Smooth muscle cell (in vitro differentiated cells): ENCODE data around the gene ZFR2. TPM values are rescaled to one million over a fixed set of nuclear protein-coding genes. Genes with fewer than 3 reads are reported as not detected.

Experiments used
- DNase-seq: peaks from one replicate; lab custom pipeline; 2025; ENCODE audit not compliant: unreplicated experiment; lab: John Stamatoyannopoulos, UW
- H2AFZ ChIP-seq: fragments of 200-600 bp; sonication (generic); 2 replicates; pipeline ENCODE4 v1.6.0; 2016; ENCODE audit warnings: antibody characterized with exemption, low read depth, mild to moderate bottlenecking
- H3F3A ChIP-seq: fragments of 200-600 bp; sonication (generic); 2 replicates; pipeline ENCODE4 v1.6.0; 2017; ENCODE audit warnings: antibody characterized with exemption, low read depth
- H3K27ac ChIP-seq: fragments of 200-600 bp; sonication (generic); 2 replicates; pipeline ENCODE4 v1.5.1; 2016; ENCODE audit warnings: low read depth, mild to moderate bottlenecking
- H3K27me3 ChIP-seq: fragments of 200-600 bp; sonication (generic); 2 replicates; pipeline ENCODE4 v1.6.1; 2016; ENCODE audit warnings: low read depth, mild to moderate bottlenecking
- H3K36me3 ChIP-seq: fragments of 200-600 bp; sonication (generic); 2 replicates; pipeline ENCODE4 v1.5.1; 2016; ENCODE audit warnings: low read depth
- H3K4me1 ChIP-seq: fragments of 200-600 bp; sonication (generic); 2 replicates; pipeline ENCODE4 v1.5.1; 2016; ENCODE audit warnings: low read depth
- H3K4me2 ChIP-seq: fragments of 200-600 bp; sonication (generic); 2 replicates; pipeline ENCODE4 v1.6.0; 2016; ENCODE audit warnings: mild to moderate bottlenecking
- H3K4me3 ChIP-seq: fragments of 200-600 bp; sonication (generic); 2 replicates; pipeline ENCODE4 v1.5.1; 2016; ENCODE audit warnings: mild to moderate bottlenecking
- H3K79me2 ChIP-seq: fragments of 200-600 bp; sonication (generic); 2 replicates; pipeline ENCODE4 v1.6.0; 2016; ENCODE audit warnings: low read depth, mild to moderate bottlenecking
- H3K9ac ChIP-seq: fragments of 200-600 bp; sonication (generic); 2 replicates; pipeline ENCODE4 v1.6.0; 2016; ENCODE audit warnings: low read depth
- H3K9me3 ChIP-seq: fragments of 200-600 bp; sonication (generic); replicated peaks from 2 replicates; pipeline ENCODE4 v1.5.1; 2016; ENCODE audit warnings: low read depth
- H4K20me1 ChIP-seq: fragments of 200-600 bp; sonication (generic); 2 replicates; pipeline ENCODE4 v1.6.0; 2016; ENCODE audit warnings: low read depth
- WGBS: methylation state at CpG from one replicate; pipeline ENCODE4 v1.1.7; 2016; ENCODE audit warnings: low lambda C conversion rate; 5-methylcytosine and 5-hydroxymethylcytosine counted together
- polyA plus RNA-seq: library from polyadenylated mRNA; unstranded; fragments of >200 nt; fragmentation: Nextera tagmentation; extraction: Ambion mirVana; gene quantifications from 2 replicates; pipeline ENCODE4 v1.2.1, GENCODE V29; 2016
- total RNA-seq: library from RNA; depleted of rRNA; stranded (reverse); fragments of >200 nt; gene quantifications from 2 replicates; pipeline ENCODE4 v1.2.3, GENCODE V29; 2014
- TF ChIP-seq, protein P1 (sequence below): fragments of 200-600 bp; sonication (generic); IDR thresholded peaks from 2 replicates; pipeline ENCODE4 v1.5.1; 2017; ENCODE audit warnings: borderline replicate concordance, mild to moderate bottlenecking, antibody characterized with exemption; ENCODE audit not compliant: insufficient read depth, poor library complexity, severe bottlenecking

Gene ZFR2
- total and polyA plus RNA-seq, 2 experiments from 2014 or later: 0.54 to 1.8 TPM

DNA sequence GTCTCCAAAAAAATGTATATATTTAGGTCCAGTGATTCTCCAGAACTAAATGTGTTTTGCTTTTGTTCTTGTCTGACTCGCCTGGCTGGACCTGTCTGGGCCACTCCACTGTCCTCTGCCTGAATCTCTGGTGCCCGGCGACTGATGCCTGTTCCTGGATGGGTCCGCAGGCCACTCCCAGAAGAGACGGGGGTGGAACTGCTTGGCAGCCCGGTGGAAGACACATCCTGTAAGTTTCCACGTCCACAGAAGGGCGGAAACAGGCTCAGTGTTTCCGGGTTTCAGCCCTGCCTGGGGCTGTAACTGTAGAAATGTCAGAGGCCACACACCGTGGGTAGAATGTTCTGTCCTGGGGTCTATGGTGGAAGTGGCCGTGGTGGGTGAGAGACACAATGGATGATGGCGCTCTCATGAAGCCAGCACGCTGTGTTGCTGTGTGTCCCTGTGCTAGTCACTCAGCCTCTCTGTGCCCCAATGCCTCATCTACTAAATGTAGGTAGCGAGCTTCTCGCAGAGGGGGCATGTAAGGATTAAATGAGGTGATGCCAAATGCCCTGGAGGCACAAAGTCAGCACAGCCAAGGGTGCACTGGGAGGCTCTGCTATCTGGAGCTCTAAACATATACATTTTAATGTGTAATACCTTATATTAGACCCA is 33.6 kb upstream of the ZFR2 start:
- Histone ChIP-seq H3K79me2 (no peaks in the 10 kb centered on the region), H3K4me1 (no peaks in the 10 kb centered on the region), H3K4me2 (no peak overlapping the region), H3K27ac (no peak overlapping the region), H3K9me3 (no peaks in the 10 kb centered on the region), H3K4me3 (no peak overlapping the region), H3K36me3 (no peaks in the 10 kb centered on the region), H4K20me1 (no peaks in the 10 kb centered on the region), H2AFZ (no peak overlapping the region), H3K27me3 (no peaks in the 10 kb centered on the region), H3F3A (no peaks in the 10 kb centered on the region), H3K9ac (no peak overlapping the region)
- no peak for DNase-seq
- TF ChIP-seq, protein P1, sequence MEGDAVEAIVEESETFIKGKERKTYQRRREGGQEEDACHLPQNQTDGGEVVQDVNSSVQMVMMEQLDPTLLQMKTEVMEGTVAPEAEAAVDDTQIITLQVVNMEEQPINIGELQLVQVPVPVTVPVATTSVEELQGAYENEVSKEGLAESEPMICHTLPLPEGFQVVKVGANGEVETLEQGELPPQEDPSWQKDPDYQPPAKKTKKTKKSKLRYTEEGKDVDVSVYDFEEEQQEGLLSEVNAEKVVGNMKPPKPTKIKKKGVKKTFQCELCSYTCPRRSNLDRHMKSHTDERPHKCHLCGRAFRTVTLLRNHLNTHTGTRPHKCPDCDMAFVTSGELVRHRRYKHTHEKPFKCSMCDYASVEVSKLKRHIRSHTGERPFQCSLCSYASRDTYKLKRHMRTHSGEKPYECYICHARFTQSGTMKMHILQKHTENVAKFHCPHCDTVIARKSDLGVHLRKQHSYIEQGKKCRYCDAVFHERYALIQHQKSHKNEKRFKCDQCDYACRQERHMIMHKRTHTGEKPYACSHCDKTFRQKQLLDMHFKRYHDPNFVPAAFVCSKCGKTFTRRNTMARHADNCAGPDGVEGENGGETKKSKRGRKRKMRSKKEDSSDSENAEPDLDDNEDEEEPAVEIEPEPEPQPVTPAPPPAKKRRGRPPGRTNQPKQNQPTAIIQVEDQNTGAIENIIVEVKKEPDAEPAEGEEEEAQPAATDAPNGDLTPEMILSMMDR: no peak
- WGBS: 86% methylated on average over 15 of the region's 15 CpGs

DNA sequence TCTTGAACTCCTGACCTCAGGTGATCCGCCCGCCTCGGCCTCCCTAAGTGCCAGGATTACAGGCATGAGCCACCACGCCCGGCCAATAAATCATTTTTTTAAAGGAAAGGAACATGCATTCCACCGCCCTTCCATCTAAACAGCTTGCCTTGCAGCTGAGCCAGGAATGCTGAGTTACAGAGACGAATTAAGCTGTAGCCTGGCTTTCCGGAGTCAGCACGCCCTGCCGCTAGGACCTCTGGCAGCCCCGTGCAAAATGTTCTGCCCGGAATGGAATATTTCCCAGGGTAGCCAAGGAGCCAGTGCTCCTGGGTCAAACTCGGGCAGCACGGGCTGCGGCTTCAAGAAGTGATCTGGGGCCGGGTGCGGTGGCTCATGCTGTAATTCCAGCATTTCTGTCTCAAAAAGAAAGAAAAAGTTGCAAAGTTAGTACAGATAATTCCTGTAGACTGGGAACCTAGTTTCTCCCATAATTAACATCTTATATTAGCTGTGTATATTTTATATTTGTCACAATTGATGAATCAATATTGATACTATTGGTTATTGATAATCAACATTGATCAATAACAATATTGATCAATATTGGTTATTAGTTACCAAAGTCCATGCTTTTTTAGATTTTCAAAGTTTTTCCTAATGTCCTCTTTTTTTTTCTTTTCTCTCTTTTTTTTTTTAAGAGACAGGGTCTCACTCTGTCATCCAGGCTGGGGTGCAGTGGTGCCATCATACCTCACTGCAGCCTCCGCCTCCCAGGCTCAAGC is 30.9 kb upstream of the ZFR2 start:
- H2AFZ ChIP-seq: no peak overlapping the region
- no peak overlapping the region for H3K4me3 ChIP-seq
- H3K79me2 ChIP-seq: no peaks in the 10 kb centered on the region
- no peaks in the 10 kb centered on the region for H3K9me3 ChIP-seq
- H4K20me1 ChIP-seq: no peaks in the 10 kb centered on the region
- H3F3A ChIP-seq: no peaks in the 10 kb centered on the region
- no peak overlapping the region for H3K27ac ChIP-seq
- DNase-seq: no peak
- no peak overlapping the region for H3K9ac ChIP-seq
- 91% methylated on average over 18 of the region's 18 CpGs for WGBS
- H3K27me3 ChIP-seq: no peaks in the 10 kb centered on the region
- H3K4me2 ChIP-seq: no peak overlapping the region
- TF ChIP-seq, protein P1: no peak
- H3K36me3 ChIP-seq: no peaks in the 10 kb centered on the region
- H3K4me1 ChIP-seq: no peaks in the 10 kb centered on the region

DNA sequence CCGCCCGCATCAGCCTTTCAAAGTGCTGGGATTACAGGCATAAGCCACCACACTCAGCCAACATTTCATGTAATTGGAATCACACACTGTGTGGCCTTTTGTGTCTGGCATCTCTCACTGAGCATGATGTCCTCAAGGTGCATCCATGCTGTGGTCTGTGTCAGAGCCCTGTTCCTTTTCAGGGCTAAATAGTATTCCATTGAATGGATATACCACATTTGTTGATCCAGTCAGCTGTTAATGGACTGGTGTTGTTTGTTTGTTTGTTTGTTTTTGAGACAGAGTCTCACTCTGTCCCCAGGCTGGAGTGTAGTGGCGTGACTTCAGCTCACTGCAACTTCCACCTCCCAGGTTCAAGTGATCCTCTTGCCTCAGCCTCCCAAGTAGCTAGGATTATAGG is 29.6 kb upstream of the ZFR2 start:
- Histone ChIP-seq H4K20me1 (no peaks in the 10 kb centered on the region), H3K36me3 (no peaks in the 10 kb centered on the region), H3K27me3 (no peaks in the 10 kb centered on the region), H3K4me2 (no peak overlapping the region), H3K9me3 (no peaks in the 10 kb centered on the region), H3F3A (no peaks in the 10 kb centered on the region), H3K4me3 (no peak overlapping the region), H3K4me1 (no peaks in the 10 kb centered on the region), H3K9ac (no peak overlapping the region), H3K79me2 (no peaks in the 10 kb centered on the region), H3K27ac (no peak overlapping the region), H2AFZ (no peak overlapping the region)
- no peak for DNase-seq
- 96% methylated on average over 3 of the region's 3 CpGs for WGBS
- TF ChIP-seq, protein P1: no peak
